Fibroblast of skin of right biceps (primary cell): ENCODE data around the gene METTL18.

ENCODE experiments used
- DNase-seq: peaks from one replicate; pipeline ENCODE4 v3.0.0-alpha.2; 2013

METTL18 gene

DNA sequence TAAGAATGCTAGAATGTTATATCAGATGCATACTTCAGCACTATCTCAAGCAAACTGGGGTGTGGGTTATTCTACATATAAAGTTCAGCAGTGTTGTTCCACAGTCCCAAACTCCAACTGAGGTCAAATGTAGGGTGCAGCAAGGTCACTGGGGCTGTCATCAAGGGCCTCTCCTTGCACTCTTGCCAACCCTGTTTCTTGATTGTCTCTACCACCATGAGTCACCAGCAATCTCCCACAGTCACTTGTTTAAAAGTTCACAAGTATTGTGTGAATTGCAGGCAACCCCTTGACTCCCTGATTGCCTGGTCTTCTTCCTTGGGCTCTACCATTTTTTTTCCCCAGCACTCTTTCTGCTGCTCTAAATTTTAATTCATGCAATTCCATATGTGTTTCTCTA, 10.6 kb downstream of the METTL18 start:
- no peak for DNase-seq

DNA sequence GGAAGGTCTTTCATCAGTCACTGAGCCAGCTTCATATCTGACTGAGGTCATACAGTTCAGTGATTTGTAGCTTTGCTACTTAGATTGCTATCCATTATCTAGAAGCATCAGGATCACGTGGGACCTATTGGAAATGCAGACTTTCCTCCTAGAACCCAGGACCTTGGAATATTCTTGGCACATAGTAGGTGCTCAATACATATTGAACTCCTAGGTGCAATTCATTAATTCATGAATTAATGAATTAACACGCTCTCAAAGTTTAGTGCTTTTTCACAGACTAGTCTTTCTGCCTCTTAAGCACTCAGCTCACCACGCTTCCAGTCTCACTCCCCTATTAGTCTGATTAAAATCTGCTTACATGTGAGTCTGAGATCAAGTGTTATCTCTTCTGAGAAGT, 12.1 kb downstream of the METTL18 start:
- DNase-seq, result no peak

DNA sequence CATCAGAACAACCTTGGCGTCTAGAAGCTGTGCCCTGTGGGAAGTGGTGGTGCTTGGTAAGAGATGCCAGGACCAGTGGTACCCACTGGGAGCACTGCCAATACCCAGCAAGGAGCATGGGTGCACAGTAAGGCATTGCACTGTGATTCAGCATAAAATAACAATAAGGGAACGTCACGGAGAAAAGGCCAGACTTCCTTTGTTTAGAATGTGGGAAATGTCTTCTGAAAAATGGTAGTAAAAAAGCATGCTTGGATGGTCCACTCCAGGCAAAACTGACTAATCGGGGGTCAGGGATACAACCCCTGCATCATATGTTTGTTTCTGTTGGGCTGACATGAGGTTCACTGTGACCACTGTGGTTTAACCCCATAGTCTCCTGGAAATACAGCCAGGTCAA, 14.7 kb downstream of the METTL18 start:
- DNase-seq, result peak; percentile 6

DNA sequence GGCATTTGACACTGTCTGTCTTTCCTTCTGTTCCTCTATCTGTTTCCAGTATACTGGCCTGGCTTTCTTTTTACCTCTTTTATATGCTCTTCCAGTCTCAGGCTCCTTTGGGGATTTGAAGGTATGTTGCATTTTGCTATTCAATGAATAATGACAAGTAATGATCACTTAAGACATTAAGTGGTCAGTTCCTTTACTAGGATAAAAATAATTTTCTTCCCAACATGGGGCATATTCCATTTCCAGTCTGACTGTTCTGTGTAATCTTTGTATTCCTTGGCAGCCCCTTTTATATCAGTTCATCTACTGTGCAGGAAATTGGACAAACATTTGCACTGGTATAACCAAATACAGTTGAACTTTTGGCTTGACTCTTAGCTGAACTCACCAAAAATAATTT, 15.6 kb downstream of the METTL18 start:
- no peak for DNase-seq

DNA sequence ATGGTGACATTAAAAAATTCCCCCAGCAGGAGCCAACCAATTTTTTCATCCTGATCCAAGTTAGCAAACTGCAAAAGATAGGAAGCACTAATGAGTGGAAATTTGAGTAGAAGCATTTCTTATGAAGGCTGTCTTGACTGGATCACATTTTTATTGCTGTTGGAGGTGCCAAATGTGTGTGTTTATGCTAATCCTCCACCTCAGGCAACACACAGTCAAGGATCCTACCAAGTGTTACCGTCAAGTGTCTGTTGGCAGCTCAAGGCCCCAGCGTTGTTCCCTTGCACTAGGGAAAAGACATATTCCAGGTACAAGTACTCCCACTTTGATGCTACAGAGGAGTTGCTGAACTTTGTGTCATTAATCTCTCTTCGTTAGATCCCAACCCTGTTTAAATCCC, 18.3 kb downstream of the METTL18 start:
- DNase-seq, result no peak

DNA sequence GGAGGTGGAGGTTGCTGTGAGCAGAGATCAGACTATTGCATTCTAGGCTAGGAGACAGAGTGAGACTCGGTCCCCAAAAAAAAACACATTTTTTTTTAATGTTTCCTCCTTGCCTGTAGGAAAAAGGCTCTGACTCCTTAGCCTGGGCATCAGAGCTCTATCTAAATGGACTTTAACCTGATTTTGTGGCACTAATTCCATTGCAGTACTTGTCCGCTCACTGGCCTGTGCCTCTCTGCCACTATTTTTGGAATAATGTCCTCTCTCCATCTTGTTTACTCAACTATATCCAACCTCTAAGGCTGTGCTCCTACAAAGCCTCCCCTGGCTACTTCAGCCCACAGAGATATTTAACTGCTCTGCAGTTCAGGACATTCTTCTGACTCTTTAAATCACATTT, 26.5 kb downstream of the METTL18 start:
- no peak for DNase-seq

DNA sequence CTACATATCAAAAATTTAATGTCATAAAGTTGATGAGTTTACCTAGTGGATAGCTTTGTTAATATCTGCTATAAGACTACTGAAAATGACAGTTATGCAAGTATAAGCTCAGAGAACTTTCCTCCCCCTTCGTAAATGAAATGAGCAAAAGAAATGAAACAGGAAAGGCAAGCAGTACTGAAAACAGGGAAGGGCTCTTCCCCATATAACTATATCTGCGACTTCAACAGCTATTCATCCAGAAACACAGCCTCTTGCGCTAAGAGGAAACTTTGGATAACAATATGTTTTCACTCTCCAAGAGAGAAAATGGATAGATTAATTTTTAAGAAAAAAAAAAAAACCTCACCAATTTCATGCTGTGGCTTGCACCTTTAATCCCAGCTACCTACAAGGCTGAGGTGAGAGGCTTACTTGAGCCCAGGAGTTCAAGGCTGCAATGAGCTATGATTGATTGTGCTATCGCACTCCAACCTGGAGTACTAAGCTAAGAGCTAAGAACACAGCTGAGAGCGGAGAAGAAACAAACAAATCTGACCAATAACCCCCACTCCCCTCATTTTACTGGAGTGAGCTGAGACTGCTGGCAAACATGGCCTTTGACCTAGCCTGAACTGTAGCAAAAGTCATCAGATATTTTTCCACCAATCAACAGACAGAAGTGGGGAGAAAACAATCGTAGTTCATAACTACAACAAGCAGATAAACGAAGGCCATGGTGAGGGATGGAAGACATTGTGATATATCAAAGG, 29.0 kb downstream of the METTL18 start:
- DNase-seq, result no peak

DNA sequence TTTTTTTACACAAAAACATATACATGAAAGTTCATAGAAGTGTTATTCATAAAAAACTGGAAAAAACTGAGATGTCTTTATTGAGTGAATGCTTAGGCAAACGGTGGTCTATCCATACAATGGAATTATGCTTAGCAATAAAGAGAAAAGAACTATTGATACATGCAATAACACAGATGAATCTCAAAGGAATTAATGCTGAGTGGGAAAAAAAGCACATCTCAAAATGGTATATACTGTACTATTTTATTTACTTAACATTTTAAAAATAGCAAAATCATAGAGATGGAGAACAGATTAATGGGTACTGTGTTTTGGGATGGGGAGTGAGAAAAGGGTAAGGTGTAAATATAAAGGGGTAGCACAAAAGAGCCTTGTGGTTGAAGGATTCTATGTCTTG, 29.8 kb downstream of the METTL18 start:
- no peak for DNase-seq

DNA sequence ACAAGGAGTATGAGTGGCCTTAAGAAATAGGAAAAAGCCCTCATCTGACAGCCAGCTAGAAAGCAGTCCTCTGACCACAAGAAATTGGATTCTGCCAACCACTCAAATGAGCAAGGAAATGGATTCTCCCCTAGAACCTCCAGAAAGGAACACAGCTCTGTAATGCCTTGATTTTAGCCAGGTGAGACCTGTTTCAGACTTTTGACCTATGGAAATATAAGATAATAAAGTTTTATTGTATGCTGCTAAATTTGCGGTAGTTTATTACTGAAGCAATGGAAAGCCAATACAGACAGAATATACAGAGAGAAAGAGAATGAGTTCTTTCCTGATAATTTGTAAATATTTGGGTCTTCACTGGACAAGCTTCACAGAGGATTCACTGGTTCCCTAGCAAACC, 32.0 kb downstream of the METTL18 start:
- DNase-seq, result no peak

DNA sequence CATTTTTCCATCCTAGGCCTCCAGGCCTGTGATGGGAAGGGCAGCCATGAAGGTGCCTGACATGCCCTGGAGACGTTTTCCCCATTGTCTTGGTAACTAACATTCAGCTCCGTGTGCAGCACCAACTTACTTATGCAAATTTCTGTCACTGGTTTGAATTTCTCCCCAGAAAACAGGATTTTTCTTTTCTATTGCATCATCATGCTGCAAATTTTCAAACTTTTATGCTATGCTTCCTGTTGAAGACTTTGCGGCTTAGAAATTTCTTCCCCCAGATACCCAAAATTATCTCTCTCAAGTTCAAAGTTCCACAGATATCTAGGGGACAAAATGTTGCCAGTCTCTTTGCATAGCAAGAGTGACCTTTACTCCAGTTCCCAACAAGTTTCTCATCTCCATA, 35.7 kb downstream of the METTL18 start:
- DNase-seq, result no peak

DNA sequence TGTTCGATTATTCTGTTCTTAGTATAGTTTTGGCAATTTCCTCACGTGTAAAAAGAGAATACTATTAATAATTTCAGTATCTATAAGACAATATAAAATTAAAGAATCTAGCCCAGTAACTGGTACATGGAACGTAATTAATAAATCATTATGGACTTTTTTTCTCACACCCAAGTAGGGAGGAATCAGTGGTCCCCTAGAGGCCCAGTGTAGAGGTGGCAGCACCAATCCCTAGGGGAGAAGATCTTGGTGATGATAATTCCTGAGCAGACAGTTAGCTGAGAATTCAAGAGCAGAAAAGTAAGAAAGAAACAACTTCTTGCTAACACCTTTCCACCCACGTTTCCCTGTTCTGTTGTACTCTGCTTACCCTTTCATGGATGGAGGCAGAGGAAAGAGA, 41.2 kb downstream of the METTL18 start:
- DNase-seq, result no peak

DNA sequence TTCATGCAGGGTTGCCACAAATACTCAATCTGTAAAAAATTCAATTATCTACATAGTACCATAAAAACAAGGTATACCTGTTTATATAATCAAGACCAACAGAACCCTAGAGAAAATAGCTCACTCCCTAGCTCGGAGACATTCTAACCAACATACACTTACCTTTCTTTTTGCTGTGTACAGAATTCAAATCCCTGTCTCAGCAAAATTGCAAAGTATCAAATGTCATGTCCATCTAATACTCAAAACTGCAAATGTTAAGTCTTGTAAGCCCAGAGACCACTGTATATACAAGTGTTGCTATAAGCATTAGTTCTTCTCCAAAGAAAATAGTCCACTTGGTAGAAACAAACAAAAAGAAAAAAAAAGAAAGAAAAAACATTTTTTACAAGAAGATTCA, 44.7 kb downstream of the METTL18 start:
- no peak for DNase-seq

DNA sequence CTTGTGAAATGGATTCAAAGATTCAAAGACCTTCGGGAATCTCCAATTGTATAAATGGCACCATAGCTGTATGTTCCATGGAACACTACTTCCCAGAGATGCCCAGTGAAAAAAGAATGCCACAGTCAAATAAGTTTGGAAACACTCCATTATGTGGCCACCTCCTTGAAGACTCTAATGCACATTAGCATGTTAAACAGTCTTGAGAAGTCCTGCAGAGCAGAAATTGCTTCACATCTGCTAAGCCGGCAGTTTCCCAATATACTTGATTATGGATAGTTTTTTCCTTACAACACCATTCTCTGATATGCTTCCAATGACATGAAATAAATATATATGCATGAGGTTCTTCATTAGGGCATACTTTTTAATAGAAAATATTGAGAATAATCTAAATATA, 48.2 kb downstream of the METTL18 start:
- DNase-seq, result no peak

DNA sequence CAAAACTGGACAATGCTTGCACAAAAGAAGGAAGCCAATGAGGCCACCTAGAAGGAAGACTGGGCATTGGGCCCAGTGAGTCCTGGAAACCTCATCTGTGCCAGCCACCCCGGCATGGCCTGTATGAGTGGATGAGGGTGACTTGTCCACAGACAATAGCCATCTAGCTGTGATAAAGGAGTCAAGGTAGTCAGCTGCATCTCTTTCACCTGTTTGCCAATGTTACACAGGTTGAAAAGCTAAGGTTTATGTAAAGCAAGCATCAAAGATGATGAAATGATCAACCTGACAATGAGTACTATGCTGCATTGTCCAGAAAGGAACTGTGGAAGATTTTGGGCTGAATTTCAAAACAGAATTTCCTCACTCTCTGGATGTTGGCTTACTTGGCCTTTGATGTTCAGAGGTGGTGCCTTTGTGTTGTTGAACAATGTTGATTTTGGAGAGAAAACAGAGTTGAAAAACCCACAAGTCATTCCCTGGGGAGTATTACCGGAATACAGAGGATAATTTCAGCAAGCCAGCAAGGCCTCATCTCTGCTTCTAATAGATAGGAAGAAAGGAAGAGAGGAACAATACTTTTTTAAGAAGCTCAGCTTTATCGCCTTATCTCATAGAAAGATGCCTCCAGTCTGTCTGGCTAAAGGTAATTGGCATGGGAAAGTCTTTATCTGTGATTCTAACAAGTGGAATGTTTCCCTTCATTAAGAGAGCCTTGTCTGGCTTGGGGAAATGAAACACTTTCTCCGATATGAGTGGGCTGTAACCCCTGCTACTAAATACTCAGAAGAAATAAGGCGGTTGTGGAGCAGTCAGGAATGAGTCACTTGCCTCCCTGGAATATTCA, 49.5 kb downstream of the METTL18 start:
- peak; percentile 41 for DNase-seq
